ENCODE data around the gene HIVEP3.

HIVEP3 gene

GRCh38 chr1:41476807-41477361 is 441.8 kb downstream of the HIVEP3 start:
- Histone ChIP-seq H3K9me2 (replicated peaks; ENCODE audit: low read depth, low read length) (no peaks in the 10 kb centered on the region), H3K4me2 (ENCODE audit: low read depth, low read length, poor library complexity, severe bottlenecking) (no peak overlapping the region), H3K36me3 (ENCODE audit: insufficient read depth, low read length) (no peaks in the 10 kb centered on the region), H3K9me3 (ENCODE audit: insufficient read depth, low read depth, low read length) (no peaks in the 10 kb centered on the region), H3K4me3 (ENCODE audit: low read length, poor library complexity, severe bottlenecking) (no peak overlapping the region), H3K9ac (ENCODE audit: low read depth, low read length, poor library complexity, severe bottlenecking) (no peak overlapping the region), H3K79me2 (ENCODE audit: insufficient read depth, low read length) (no peaks in the 10 kb centered on the region), H4K20me1 (ENCODE audit: insufficient read depth, low read length, poor library complexity, severe bottlenecking) (no peaks in the 10 kb centered on the region), H3K4me1 (ENCODE audit: insufficient read depth, low read length, poor library complexity, severe bottlenecking) (no peaks in the 10 kb centered on the region), H3F3A (ENCODE audit: low read depth) (no peaks in the 10 kb centered on the region), H2AFZ (ENCODE audit: low read length) (no peak overlapping the region), H3K27me3 (ENCODE audit: insufficient read depth, low read length, poor library complexity, severe bottlenecking) (no peaks in the 10 kb centered on the region)
- TF ChIP-seq CTCF (conservative IDR thresholded peaks at IDR 0.05; ENCODE audit: low read length) = no peak

GRCh38 chr1:41475859-41476567 is 442.7 kb downstream of the HIVEP3 start:
- no peaks in the 10 kb centered on the region for H3K4me1 ChIP-seq (ENCODE audit: insufficient read depth, low read length, poor library complexity, severe bottlenecking)

GRCh38 chr1:41475346-41475745 is 443.4 kb downstream of the HIVEP3 start:
- H3K79me2 ChIP-seq (ENCODE audit: insufficient read depth, low read length) = no peaks in the 10 kb centered on the region
- peaks cover under 1% of the 10 kb centered on the region for H3K4me1 ChIP-seq (ENCODE audit: insufficient read depth, low read length, poor library complexity, severe bottlenecking)

More at GRCh38 chr1:41475859-41476567, 442.7 kb downstream of the HIVEP3 start:
- no peaks in the 10 kb centered on the region for H4K20me1 ChIP-seq (ENCODE audit: insufficient read depth, low read length, poor library complexity, severe bottlenecking)
- H3K9ac ChIP-seq (ENCODE audit: low read depth, low read length, poor library complexity, severe bottlenecking) = no peak overlapping the region
- H3K4me3 ChIP-seq (ENCODE audit: low read length, poor library complexity, severe bottlenecking) = no peak overlapping the region
- no peaks in the 10 kb centered on the region for H3K36me3 ChIP-seq (ENCODE audit: insufficient read depth, low read length)
- H2AFZ ChIP-seq (ENCODE audit: low read length) = no peak overlapping the region
- no peaks in the 10 kb centered on the region for H3K9me3 ChIP-seq (ENCODE audit: insufficient read depth, low read depth, low read length)
- TF ChIP-seq CTCF (conservative IDR thresholded peaks at IDR 0.05; ENCODE audit: low read length) (0 out of 2 replicates have a peak, but pooled peaks have one; percentile 10), EZH2phosphoT487 (IDR thresholded peaks at IDR 0.05; ENCODE audit: borderline replicate concordance) (no peak)
- no peak overlapping the region for H3K4me2 ChIP-seq (ENCODE audit: low read depth, low read length, poor library complexity, severe bottlenecking)
- no peaks in the 10 kb centered on the region for H3K27me3 ChIP-seq (ENCODE audit: insufficient read depth, low read length, poor library complexity, severe bottlenecking)
- no peaks in the 10 kb centered on the region for H3F3A ChIP-seq (ENCODE audit: low read depth)
- H3K79me2 ChIP-seq (ENCODE audit: insufficient read depth, low read length) = no peaks in the 10 kb centered on the region
- H3K9me2 ChIP-seq (replicated peaks; ENCODE audit: low read depth, low read length) = no peaks in the 10 kb centered on the region

More at GRCh38 chr1:41475346-41475745, 443.4 kb downstream of the HIVEP3 start:
- Histone ChIP-seq H3K36me3 (ENCODE audit: insufficient read depth, low read length) (no peaks in the 10 kb centered on the region), H3K9me2 (replicated peaks; ENCODE audit: low read depth, low read length) (no peaks in the 10 kb centered on the region), H3K9me3 (ENCODE audit: insufficient read depth, low read depth, low read length) (no peaks in the 10 kb centered on the region), H3K9ac (ENCODE audit: low read depth, low read length, poor library complexity, severe bottlenecking) (no peak overlapping the region), H3K4me3 (ENCODE audit: low read length, poor library complexity, severe bottlenecking) (no peak overlapping the region), H4K20me1 (ENCODE audit: insufficient read depth, low read length, poor library complexity, severe bottlenecking) (no peaks in the 10 kb centered on the region), H3K27me3 (ENCODE audit: insufficient read depth, low read length, poor library complexity, severe bottlenecking) (no peaks in the 10 kb centered on the region), H3K4me2 (ENCODE audit: low read depth, low read length, poor library complexity, severe bottlenecking) (no peak overlapping the region), H3F3A (ENCODE audit: low read depth) (no peaks in the 10 kb centered on the region), H2AFZ (ENCODE audit: low read length) (no peak overlapping the region)
- TF ChIP-seq EZH2phosphoT487 (IDR thresholded peaks at IDR 0.05; ENCODE audit: borderline replicate concordance) (no peak), CTCF (conservative IDR thresholded peaks at IDR 0.05; ENCODE audit: low read length) (no peak)

Data from Loucy (cell line).